Calu3 (cell line): ENCODE measurements around the gene ABCA10. TPM values are rescaled to one million over a fixed set of nuclear protein-coding genes. Genes with fewer than 3 reads are reported as not detected.

ENCODE experiments used
- BruUV-seq: library from RNA; stranded (reverse); fragments of 400-500 nt; replicated peaks from 2 replicates; lab custom pipeline; 2021; lab: Mats Ljungman, UMichigan
- CTCF ChIA-PET: fragments of 300-600 bp; sonication (Branson Sonifier 250); formaldehyde crosslinking; loops from one replicate; lab custom pipeline; 2022; ENCODE audit warnings: antibody characterized with exemption; lab: Charles Lee
- DNase-seq: peaks from one replicate; pipeline ENCODE4 v3.0.0; 2022
- H3K27ac Mint-ChIP-seq: one replicate; pipeline ENCODE4 v1.8.0; 2022; ENCODE audit warnings: mixed read lengths; ENCODE audit not compliant: unreplicated experiment
- H3K27me3 Mint-ChIP-seq: one replicate; pipeline ENCODE4 v1.8.0; 2022; ENCODE audit warnings: mixed read lengths; ENCODE audit not compliant: unreplicated experiment
- H3K36me3 Mint-ChIP-seq: one replicate; pipeline ENCODE4 v1.8.0; 2022; ENCODE audit warnings: mild to moderate bottlenecking, moderate library complexity, mixed read lengths; ENCODE audit not compliant: insufficient read depth, unreplicated experiment
- H3K4me1 Mint-ChIP-seq: one replicate; pipeline ENCODE4 v1.8.0; 2022; ENCODE audit warnings: mild to moderate bottlenecking, low read depth, mixed read lengths; ENCODE audit not compliant: unreplicated experiment
- H3K4me3 Mint-ChIP-seq: one replicate; pipeline ENCODE4 v1.8.0; 2022; ENCODE audit warnings: mild to moderate bottlenecking, low read depth, moderate library complexity, mixed read lengths; ENCODE audit not compliant: unreplicated experiment
- H3K9me3 Mint-ChIP-seq: one replicate; pipeline ENCODE4 v1.8.0; 2022; ENCODE audit warnings: low read depth, mixed read lengths; ENCODE audit not compliant: unreplicated experiment
- intact Hi-C: fragments of 100-400 bp; cut with micrococcal nuclease; formaldehyde crosslinking; loops from one replicate; pipeline ENCODE4 v1.10.0; 2022; ENCODE audit not compliant: unreplicated experiment
- total RNA-seq: library from RNA; stranded (reverse); gene quantifications from 2 replicates; pipeline ENCODE4 v1.2.3, GENCODE V29; 2022
- TF ChIP-seq, protein P1 (sequence below): fragments of 200-600 bp; IDR thresholded peaks from one replicate; pipeline ENCODE4 v1.8.0; 2022; ENCODE audit warnings: antibody characterized with exemption; ENCODE audit not compliant: unreplicated experiment

The ABCA10 gene
- total RNA-seq, 1 experiment from 2014 or later, result 0.28 TPM

DNA sequence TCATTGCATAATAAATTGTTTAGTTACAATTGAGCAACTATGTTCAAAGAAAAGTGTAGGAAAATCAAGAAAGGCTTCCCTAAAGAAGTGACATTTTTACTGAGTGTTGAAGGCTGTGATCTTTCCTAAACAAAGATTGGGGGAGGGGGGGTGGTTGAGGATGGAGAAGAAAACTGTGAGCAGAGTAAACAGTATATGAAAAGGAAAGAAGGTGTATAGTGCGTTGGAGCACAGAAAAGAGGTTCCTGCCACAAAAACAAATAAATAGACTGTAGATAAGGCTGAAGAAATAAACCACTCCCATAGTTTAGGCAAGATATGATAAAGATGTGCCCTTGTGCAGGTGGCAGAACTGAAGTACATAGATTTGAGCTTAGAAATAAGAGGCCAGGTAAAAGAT lies 8.5 kb downstream of the ABCA10 start:
- Mint-ChIP-seq H3K27ac (no peak overlapping the region), H3K36me3 (no peaks in the 10 kb centered on the region), H3K9me3 (no peaks in the 10 kb centered on the region), H3K4me1 (peaks cover 5% of the 10 kb centered on the region), H3K27me3 (no peaks in the 10 kb centered on the region), H3K4me3 (no peak overlapping the region)
- DNase-seq, result no peak
- CTCF ChIA-PET, result no interaction called here
- no TSS peak for BruUV-seq
- TF ChIP-seq, protein P1, sequence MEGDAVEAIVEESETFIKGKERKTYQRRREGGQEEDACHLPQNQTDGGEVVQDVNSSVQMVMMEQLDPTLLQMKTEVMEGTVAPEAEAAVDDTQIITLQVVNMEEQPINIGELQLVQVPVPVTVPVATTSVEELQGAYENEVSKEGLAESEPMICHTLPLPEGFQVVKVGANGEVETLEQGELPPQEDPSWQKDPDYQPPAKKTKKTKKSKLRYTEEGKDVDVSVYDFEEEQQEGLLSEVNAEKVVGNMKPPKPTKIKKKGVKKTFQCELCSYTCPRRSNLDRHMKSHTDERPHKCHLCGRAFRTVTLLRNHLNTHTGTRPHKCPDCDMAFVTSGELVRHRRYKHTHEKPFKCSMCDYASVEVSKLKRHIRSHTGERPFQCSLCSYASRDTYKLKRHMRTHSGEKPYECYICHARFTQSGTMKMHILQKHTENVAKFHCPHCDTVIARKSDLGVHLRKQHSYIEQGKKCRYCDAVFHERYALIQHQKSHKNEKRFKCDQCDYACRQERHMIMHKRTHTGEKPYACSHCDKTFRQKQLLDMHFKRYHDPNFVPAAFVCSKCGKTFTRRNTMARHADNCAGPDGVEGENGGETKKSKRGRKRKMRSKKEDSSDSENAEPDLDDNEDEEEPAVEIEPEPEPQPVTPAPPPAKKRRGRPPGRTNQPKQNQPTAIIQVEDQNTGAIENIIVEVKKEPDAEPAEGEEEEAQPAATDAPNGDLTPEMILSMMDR, result no peak
- intact Hi-C loops, result no loop called here

DNA sequence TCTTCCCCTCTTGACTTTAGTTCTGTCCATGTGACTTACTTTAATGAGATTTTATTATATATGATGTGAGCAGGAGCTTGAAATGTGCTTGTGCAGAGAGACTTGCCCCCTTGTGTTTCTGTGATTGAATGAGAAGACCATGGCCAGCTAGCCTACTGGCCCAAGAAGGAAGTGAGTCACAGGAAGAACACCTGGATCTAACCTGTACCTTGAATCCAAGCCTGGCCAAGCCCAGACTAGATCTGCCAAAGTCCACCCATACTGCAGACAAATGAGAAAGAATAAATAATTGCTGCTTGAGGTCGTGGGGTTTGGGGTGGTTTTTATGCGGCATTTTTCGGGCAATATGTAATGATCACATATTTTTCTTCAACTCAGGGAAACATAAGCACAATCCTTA lies 9.6 kb downstream of the ABCA10 start:
- no peak for DNase-seq
- CTCF ChIA-PET, result interaction anchor here (1.0 kb wide), 1 partner anchor 1449 kb away, joined by 3 read pairs; no protein-coding TSS in a partner anchor
- H3K4me1 Mint-ChIP-seq, result peaks cover 5% of the 10 kb centered on the region
- BruUV-seq, result no TSS peak
- no peaks in the 10 kb centered on the region for H3K36me3 Mint-ChIP-seq
- H3K9me3 Mint-ChIP-seq, result no peaks in the 10 kb centered on the region
- intact Hi-C loops, result no loop called here
- no peaks in the 10 kb centered on the region for H3K27me3 Mint-ChIP-seq
- TF ChIP-seq, protein P1, result no peak
- H3K4me3 Mint-ChIP-seq, result no peak overlapping the region
- H3K27ac Mint-ChIP-seq, result no peak overlapping the region

DNA sequence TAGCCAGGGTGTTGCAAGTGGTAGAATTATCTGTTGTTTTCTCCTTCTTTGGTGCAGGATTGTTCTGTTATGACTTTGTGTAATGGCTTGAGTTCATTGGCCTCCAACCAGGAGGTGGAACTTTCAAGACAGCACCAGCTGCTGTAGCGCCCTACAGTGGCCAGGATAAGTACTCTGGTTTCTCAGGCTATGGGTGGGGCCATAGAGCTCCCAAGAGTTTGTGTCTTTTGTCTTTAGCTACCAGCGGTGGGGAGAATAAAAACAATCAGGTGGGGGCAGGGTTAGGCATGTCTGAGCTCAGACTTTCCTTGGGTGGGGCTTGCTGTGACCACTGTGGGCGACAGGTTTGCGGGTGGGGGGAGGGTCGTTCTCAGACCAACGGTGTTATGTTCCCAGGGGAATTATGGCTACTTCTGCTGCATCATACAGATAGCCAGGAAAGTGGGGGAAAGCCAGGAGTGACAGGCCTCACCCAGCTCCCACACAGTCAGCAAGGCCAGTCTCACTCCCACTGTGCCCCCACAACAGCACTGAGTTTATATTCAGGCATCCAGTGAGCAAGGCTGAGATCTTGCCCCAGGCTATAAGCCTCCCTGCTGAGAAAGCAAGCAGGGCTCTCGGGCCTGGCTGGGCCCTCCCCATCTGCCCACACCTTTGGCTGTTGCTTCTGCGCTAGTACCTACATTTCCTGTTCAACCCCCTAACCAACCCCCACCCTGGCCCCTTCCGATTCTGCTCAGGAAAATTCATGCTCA lies 15.4 kb downstream of the ABCA10 start:
- Mint-ChIP-seq H3K4me3 (no peak overlapping the region), H3K9me3 (peaks cover 2% of the 10 kb centered on the region), H3K4me1 (no peaks in the 10 kb centered on the region), H3K27me3 (no peaks in the 10 kb centered on the region), H3K27ac (no peak overlapping the region), H3K36me3 (no peaks in the 10 kb centered on the region)
- BruUV-seq, result no TSS peak
- TF ChIP-seq, protein P1, result no peak
- intact Hi-C loops, result no loop called here
- DNase-seq, result no peak
- CTCF ChIA-PET, result no interaction called here

DNA sequence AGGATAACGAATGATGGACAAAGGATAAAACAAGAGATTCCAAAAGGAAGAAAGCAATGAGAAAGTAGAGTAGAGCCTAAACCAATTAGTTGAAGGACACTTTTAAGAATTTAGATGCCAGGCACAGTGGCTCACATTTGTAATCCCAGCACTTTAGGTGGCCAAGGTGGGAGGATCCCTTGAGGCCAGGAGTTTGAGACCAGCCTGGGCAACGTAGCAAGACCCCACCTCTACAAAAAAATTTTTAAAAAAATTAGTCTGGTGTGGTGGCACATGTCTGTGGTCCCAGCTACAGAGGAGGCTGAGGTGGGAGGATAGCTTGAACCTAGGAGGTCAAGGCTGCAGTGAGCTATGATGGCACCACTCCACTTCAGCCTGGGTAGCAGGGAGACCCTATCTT lies 20.0 kb downstream of the ABCA10 start:
- TF ChIP-seq, protein P1, result no peak
- CTCF ChIA-PET, result no interaction called here
- BruUV-seq, result no TSS peak
- Mint-ChIP-seq H3K27me3 (no peaks in the 10 kb centered on the region), H3K27ac (no peak overlapping the region), H3K4me3 (no peak overlapping the region), H3K9me3 (peaks cover 2% of the 10 kb centered on the region), H3K36me3 (no peaks in the 10 kb centered on the region), H3K4me1 (no peaks in the 10 kb centered on the region)
- intact Hi-C loops, result no loop called here
- DNase-seq, result no peak
